ENCODE data around the gene MAP2K6. TPM values are rescaled to one million over a fixed set of nuclear protein-coding genes. Genes with fewer than 3 reads are reported as not detected.

The MAP2K6 gene
- total and polyA plus RNA-seq, 2 donors (not counting 3 experiments of a cell fraction or from before 2014, with no cell fraction given): 5.9 to 13.9 TPM

DNA sequence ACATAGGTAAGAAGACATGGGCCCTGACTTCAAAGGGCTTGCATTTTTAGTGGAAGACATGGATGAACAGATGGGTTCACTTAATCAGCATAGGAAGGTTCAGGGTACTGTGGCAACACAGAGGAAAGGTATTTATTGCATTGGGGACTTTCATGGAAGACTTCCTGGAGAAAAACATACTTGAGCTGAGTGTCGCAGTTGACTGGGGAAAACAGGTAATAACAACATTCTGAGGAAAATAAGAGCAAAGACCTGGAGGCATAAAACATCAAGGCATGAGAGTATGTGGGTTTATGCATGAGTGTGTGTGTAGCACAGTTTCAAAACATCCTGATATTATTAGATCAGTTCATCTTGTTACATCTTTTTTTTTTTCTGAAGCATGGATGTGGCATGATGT lies 82.7 kb downstream of the MAP2K6 start:
- intact Hi-C loops (cut with micrococcal nuclease): no loop called here
- ChIA-PET CTCF (interaction anchor here (2.1 kb wide), 1 partner anchor 29 kb away, joined by 4 read pairs; no protein-coding TSS in a partner anchor), POLR2A (no interaction called here)
- Histone ChIP-seq H3K27ac (ENCODE audit: insufficient read depth, low read depth, low read length) (no peak overlapping the region), H3K9ac (replicated peaks; ENCODE audit: extremely low read depth, insufficient read depth, low read length) (no peak overlapping the region), H3K9me1 (replicated peaks; ENCODE audit: control insufficient read depth, extremely low read depth, insufficient read depth, low read length) (no peaks in the 10 kb centered on the region), H3K36me3 (ENCODE audit: control insufficient read depth in 2 of 2, extremely low read depth in 1 of 2, insufficient read depth in 2 of 2, low read length in 2 of 2) (no peaks in the 10 kb centered on the region), H3K27me3 (ENCODE audit: control insufficient read depth in 2 of 2, insufficient read depth in 2 of 2, low read length in 2 of 2) (no peaks in the 10 kb centered on the region), H3K79me2 (ENCODE audit: control insufficient read depth, insufficient read depth, low read length) (no peaks in the 10 kb centered on the region), H2AFZ (ENCODE audit: low read depth, low read length) (no peak overlapping the region), H3K4me2 (ENCODE audit: insufficient read depth, low read length) (no peak overlapping the region), H3K4me3 (replicated peaks in 1 of 3; ENCODE audit: insufficient read depth in 1 of 3, low read depth in 1 of 3, low read length in 3 of 3) (no peak overlapping the region), H3K4me1 (ENCODE audit: control insufficient read depth, extremely low read depth, insufficient read depth, low read length) (peaks cover 7% of the 10 kb centered on the region), H3K9me3 (replicated peaks; ENCODE audit: control insufficient read depth, insufficient read depth, low read length) (no peaks in the 10 kb centered on the region), H4K20me1 (replicated peaks; ENCODE audit: control insufficient read depth, extremely low read depth, insufficient read depth, low read length) (no peaks in the 10 kb centered on the region)
- FAIRE-seq: no peak
- BruUV-seq (replicated peaks): no TSS peak
- dilution Hi-C loops (cut with MboI; ENCODE audit: extremely low pct_ligation_motif_present, low sequenced_read_pairs): no loop called here
- DNase-seq (ENCODE audit: low read depth, low spot score): no peak
- TF ChIP-seq FOS (IDR thresholded peaks at IDR 0.05; ENCODE audit: borderline replicate concordance, insufficient read depth, low read length) (no peak), JUN (IDR thresholded peaks at IDR 0.05; ENCODE audit: borderline replicate concordance, insufficient read depth, insufficient read length, low read depth) (no peak), POLR2A (IDR thresholded peaks at IDR 0.05; ENCODE audit: low read depth, low read length) (no peak), EZH2 (IDR thresholded peaks at IDR 0.05; ENCODE audit: borderline replicate concordance, low read depth, low read length, severe bottlenecking) (no peak), MYC (IDR thresholded peaks at IDR 0.05; ENCODE audit: low read depth, low read length) (no peak), GATA2 (IDR thresholded peaks at IDR 0.05; ENCODE audit: insufficient read depth, insufficient read length, low read depth, low read length) (no peak), POLR2AphosphoS5 (IDR thresholded peaks at IDR 0.05; ENCODE audit: insufficient read depth, low read depth, low read length) (no peak)
- TF ChIP-seq, protein P1, sequence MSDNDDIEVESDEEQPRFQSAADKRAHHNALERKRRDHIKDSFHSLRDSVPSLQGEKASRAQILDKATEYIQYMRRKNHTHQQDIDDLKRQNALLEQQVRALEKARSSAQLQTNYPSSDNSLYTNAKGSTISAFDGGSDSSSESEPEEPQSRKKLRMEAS (IDR thresholded peaks at IDR 0.05; ENCODE audit: insufficient read depth, insufficient read length): no peak
- TF ChIP-seq, protein P2, sequence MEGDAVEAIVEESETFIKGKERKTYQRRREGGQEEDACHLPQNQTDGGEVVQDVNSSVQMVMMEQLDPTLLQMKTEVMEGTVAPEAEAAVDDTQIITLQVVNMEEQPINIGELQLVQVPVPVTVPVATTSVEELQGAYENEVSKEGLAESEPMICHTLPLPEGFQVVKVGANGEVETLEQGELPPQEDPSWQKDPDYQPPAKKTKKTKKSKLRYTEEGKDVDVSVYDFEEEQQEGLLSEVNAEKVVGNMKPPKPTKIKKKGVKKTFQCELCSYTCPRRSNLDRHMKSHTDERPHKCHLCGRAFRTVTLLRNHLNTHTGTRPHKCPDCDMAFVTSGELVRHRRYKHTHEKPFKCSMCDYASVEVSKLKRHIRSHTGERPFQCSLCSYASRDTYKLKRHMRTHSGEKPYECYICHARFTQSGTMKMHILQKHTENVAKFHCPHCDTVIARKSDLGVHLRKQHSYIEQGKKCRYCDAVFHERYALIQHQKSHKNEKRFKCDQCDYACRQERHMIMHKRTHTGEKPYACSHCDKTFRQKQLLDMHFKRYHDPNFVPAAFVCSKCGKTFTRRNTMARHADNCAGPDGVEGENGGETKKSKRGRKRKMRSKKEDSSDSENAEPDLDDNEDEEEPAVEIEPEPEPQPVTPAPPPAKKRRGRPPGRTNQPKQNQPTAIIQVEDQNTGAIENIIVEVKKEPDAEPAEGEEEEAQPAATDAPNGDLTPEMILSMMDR (IDR thresholded peaks at IDR 0.05; ENCODE audit: extremely low read depth in 1 of 2, insufficient read depth in 1 of 2, low read depth in 1 of 2, low read length in 2 of 2): no peak

All from endothelial cell of umbilical vein (primary cell).